ENCODE results near the gene CD207.
"Not testable (repeated sequence)": the region's sequence is repeated elsewhere in the genome, so short reads cannot be mapped to it uniquely, and the experiment has no call there.

Gene CD207

GRCh38 chr2:70828914-70829824 is 6.4 kb downstream of the CD207 start:
- no peak for DNase-seq

DNA sequence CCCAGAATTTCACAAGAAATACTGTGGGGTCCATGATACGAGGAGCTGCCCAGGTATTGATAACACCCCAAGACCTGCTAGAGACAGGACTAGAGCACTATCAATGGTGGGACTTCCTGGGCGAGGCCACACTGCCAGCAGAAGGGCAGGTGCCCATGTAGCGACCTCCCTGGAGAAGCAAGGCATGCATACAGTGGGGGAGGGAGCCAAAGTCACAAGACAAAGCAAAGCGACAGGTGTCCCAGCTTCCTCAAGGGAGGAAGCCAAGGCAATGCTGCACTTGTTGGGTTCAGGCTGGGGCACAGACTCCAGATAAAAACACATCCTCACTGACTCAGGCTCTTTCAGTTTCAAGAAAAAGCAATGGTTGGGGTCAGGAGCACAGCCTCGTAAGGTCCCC is 7.5 kb downstream of the CD207 start:
- peak; percentile 22 for DNase-seq

DNA sequence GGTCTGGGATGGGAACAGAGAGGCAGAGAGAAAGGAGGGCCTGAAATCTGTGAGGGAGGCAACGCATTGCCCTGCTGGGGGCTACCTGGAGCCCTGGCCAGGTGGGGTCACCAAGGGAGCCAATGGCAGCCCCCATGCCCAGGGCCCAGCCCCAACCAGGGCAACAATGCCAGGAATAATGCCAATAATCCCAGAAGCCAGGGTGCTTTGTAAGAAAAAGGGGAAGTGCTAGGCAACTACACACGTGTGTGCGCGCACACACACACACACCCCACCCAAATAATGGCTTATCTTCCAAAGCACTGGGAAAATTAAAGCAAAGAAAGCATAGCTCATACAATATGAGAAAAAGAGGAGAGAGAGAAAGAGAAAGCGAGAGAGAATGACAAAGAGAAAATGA is 8.2 kb downstream of the CD207 start:
- DNase-seq: no peak

GRCh38 chr2:70826696-70827350 is 8.8 kb downstream of the CD207 start:
- no peak for DNase-seq

GRCh38 chr2:70823249-70823648 is 12.4 kb downstream of the CD207 start:
- DNase-seq: no peak

DNA sequence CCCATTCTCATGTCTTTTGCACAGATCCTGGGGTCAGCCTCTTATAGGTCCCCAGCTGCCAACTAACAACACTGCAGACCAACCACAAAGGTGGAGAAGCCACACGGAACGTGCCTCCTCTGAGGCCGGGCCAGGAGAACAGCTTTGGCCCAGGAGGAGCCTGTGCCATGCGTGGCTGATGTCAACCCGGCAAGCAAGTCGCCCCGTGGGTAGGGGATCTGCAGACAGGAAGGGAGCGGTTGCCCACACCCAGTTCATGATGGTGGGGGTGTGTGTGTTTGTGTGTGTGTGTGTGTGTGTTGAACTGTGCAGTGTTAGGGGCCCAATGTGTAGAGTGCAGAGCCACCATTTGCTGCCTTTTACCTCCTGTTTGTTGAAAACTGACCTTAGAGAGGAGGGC is 12.8 kb downstream of the CD207 start:
- no peak for DNase-seq

DNA sequence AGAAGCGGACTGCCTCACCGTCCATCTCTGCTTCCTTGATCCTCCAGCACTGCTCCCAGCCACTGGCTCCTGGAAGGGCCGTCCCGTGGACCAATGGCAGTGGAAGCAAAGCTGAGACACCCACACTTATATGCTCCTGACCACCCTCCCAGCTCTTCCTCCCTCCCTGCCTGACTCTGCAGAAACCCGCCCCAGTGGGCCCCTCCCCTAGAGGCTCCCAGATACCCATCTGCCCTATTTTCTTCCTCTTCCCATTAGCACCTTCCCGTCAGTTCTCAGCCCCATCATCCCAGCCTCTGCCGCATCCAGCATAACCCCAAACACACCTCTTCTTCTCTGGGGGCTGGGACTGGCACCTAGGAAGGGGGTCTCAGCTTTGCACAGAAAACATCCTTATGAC is 15.1 kb downstream of the CD207 start, which contains the start of gene CLEC4F:
Gene CLEC4F, minus strand, starts transcription at position 101 of the 400 bp plus-strand sequence. Its CDS starts 76 bp downstream, at position 25.
- DNase-seq: no peak

DNA sequence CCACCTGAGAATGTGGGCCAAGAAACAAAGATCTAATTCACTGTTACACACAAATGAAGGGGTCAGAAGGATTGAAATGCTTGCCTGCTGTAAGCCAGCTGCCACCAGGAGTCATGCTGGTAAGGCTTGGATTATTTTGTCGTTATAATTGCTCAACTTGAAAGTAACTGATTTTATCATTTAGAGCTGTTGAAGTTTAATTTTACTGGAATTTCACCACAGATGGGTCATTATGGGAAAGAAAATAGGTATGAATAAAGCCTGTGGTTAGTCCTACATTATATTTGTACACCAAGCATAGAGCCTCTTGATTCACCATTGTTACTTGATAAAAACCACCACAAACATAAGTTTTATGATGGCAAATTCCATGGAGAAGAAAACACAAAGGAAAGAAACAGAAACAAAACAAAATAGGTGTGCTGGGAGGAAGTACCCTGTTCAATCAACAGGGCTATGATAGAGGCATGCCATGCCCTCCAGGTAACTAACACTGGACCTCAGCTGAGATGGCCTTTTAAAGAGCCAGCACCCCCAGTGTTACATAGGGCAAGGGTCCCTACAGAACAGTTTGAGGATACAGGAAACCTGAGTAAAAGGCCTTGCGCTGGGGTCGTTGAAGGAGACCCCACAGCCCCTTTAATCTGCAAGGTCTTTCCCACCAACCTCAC is 18.2 kb downstream of the CD207 start:
- DNase-seq: peak; percentile 10

GRCh38 chr2:70816726-70817125 is 18.9 kb downstream of the CD207 start:
- DNase-seq: no peak

GRCh38 chr2:70808983-70809958 is 26.3 kb downstream of the CD207 start:
- no peak for DNase-seq

GRCh38 chr2:70807828-70808118 is 27.8 kb downstream of the CD207 start:
- no peak for DNase-seq

- peak; percentile 86 for DNase-seq
These were observed 28.4 kb downstream of the CD207 start for GRCh38 chr2:70807102-70807827.

GRCh38 chr2:70806620-70807019 is 29.0 kb downstream of the CD207 start:
- no peak for DNase-seq

- peak; percentile 55 for DNase-seq
These were observed 29.6 kb downstream of the CD207 start for GRCh38 chr2:70806013-70806412.

- DNase-seq: no peak
These were observed 33.9 kb downstream of the CD207 start for GRCh38 chr2:70801607-70802263.

DNA sequence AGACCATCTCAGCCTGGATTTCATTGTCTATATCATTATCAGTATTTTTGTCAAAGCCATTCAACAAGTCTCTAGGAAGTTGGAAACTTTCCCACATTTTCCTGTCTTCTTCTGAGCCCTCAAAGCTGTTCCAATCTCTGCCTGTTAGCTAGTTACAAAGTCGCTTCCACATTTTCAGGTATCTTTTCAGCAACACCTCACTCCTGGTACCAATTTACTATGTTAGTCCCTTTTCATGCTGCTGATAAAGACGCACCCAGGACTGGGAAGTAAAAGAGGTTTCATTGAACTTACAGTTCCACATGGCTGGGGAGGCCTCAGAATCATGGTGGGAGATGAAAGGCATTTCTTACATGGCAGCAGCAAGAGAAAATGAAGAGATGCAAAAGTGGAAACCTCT is 35.9 kb downstream of the CD207 start:
- no peak for DNase-seq

DNA sequence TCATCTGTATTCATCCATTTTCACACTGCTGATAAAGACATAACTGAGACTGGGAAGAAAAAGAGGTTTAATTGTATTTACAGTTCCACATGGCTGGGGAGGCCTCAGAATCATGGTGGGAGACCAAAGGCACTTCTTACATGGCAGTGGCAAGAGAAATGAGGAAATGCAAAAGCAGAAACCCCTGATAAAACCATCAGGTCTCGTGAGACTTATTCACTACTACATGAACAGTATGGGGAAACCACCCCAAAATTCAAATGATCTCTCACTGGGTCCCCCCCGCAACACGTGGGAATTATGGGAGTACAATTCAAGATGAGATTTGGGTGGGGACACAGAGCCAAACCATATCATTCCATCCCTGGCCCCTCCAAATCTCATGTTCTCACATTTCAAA is 37.6 kb downstream of the CD207 start:
- DNase-seq: not testable (repeated sequence)

- no peak for DNase-seq
These were observed 38.1 kb downstream of the CD207 start for GRCh38 chr2:70797506-70797905.

DNA sequence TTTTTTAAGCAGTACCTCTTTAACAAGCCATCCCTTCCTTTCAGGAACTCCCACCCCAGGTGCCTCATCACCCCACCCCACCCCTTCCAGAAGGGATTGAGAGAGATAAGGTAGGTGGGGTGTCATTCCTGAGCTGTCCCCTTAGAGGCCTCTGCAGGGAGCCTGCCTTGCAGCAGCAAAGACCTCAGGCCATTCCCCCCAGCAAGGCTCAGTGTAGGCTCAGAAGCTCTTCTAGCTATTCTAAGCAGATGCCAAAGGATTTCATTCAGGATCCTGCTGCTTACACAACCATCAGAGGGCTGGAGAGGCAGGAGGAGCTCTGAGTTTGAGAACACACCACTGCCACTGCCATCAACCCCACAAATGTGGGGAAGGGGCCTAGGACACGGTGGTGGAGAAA is 39.4 kb downstream of the CD207 start:
- no peak for DNase-seq

DNA sequence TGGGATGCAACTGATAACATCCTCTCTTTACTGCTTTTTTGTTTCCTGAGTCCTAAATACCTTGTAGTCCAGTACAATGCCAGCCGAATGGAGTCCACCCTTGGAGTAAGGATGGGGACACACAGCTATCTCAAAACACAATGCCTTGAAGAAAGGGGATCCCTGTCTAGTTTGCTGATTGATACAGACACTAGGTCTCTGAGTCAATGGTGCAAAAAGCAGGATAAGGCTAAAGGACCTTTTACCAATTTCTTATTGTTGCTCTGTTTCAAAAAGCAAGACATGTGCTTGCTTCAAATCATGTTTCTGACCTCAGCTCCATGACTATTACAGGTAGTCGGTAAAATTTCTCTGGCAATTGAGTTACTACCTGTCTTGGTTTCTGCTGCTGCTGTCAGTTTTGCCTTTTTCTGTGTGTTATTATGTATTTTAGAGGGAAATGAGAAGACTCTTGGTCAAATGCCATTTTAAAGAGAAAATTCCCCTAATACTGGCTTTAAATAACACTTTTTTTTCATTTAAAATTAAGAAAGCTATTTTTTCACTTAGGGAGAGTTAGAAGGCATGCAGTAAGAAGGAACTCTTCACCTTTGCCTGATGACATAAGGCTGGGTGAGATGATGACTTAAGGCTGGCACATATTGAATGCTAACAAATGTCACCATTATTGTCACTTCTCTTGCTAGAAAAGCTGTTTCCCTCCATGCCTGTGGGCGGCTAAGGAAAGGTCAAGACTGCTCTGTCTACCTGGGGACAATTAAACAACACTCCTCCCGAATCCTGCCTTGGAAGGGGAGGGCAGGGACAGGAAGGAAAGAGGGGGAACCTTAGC is 40.2 kb downstream of the CD207 start:
- DNase-seq: no peak

All from NCI-H146 (cell line).